HepG2 (cell line): ENCODE results near the gene TBC1D22A. TPM values are rescaled to one million over a fixed set of nuclear protein-coding genes. Genes with fewer than 3 reads are reported as not detected.

Experiments
- ATAC-seq: fragments of 200-7000 bp; cut with Tn5 transposase; 3 replicates; pipeline ENCODE4 v1.9.1; 2020; ENCODE audit warnings: mild to moderate bottlenecking, moderate library complexity
- BruUV-seq: library from RNA; stranded (reverse); fragments of 400-500 nt; replicated peaks from 2 replicates; lab custom pipeline; 2021; lab: Mats Ljungman, UMichigan
- CTCF ChIA-PET: fragments of 300-600 bp; formaldehyde crosslinking; extraction: SDS; loops from one replicate; lab custom pipeline; 2021; ENCODE audit warnings: low total read pairs, inconsistent platforms, low intra/inter-chr PET ratio; lab: Yijun Ruan, JAX
- POLR2A ChIA-PET: fragments of 350-600 bp; sonication (Branson Sonifier 250); formaldehyde crosslinking; loops from one replicate; lab custom pipeline; 2020; ENCODE audit warnings: antibody characterized with exemption, inconsistent platforms; lab: Yijun Ruan, JAX
- DNase-seq: peaks from one replicate; pipeline ENCODE4 v3.0.0-alpha.2; 2015; ENCODE audit warnings: low spot score
- FAIRE-seq: peaks from 3 replicates; lab custom pipeline; 2011; peaks lifted over from hg19 to GRCh38; lab: Jason Lieb, UNC
- H2AFZ ChIP-seq: one replicate; pipeline ENCODE4 v1.6.1; 2011; ENCODE audit warnings: low read length, inconsistent platforms
- H3K27ac ChIP-seq: fragments of 300-600 bp; 3 replicates; pipeline ENCODE4 v1.8.0; 2011; ENCODE audit warnings: mixed run types, mild to moderate bottlenecking, mixed read lengths, low read length, inconsistent platforms; ENCODE audit not compliant: insufficient read depth; ENCODE audit errors: extremely low read length
- H3K27me3 ChIP-seq, 2 experiments: fragments of 200-600 bp in 1 of 2; 2 replicates in 1 of 2; 3 replicates in 1 of 2; pipeline versions ENCODE4 v1.6.0 to v1.8.0; 2011; ENCODE audit warnings: low read length in 2 of 2, mild to moderate bottlenecking in 2 of 2, moderate library complexity in 2 of 2, inconsistent platforms in 1 of 2; ENCODE audit not compliant: insufficient read depth in 2 of 2, control insufficient read depth in 1 of 2
- H3K36me3 ChIP-seq, 2 experiments: fragments of 200-600 bp in 1 of 2; replicated peaks in 1 of 2; 2 replicates in 1 of 2; 3 replicates in 1 of 2; pipeline versions ENCODE4 v1.5.1 to v1.8.0; 2011; ENCODE audit warnings: low read length in 2 of 2, inconsistent platforms in 1 of 2; ENCODE audit not compliant: insufficient read depth in 2 of 2, control insufficient read depth in 1 of 2
- H3K4me1 ChIP-seq: 2 replicates; pipeline ENCODE4 v1.5.1; 2012; ENCODE audit warnings: low read length, inconsistent platforms; ENCODE audit not compliant: insufficient read depth
- H3K4me2 ChIP-seq: 2 replicates; pipeline ENCODE4 v1.6.0; 2011; ENCODE audit warnings: low read depth, low read length, inconsistent platforms
- H3K4me3 ChIP-seq, 3 experiments: fragments of 200-600 bp in 1 of 3; sonication (generic), shearing (Covaris generic) in 1 of 3; replicated peaks in 1 of 3; 2 replicates each; pipeline ENCODE4 v1.5.1; 2011 to 2016; ENCODE audit warnings: low read length in 3 of 3, inconsistent platforms in 2 of 3, low read depth in 2 of 3, mild to moderate bottlenecking in 2 of 3, control low read depth in 1 of 3, mixed read lengths in 1 of 3; ENCODE audit not compliant: insufficient read depth in 1 of 3
- H3K79me2 ChIP-seq: one replicate; pipeline ENCODE4 v1.6.1; 2011; ENCODE audit warnings: low read length, inconsistent platforms; ENCODE audit not compliant: insufficient read depth
- H3K9ac ChIP-seq: 2 replicates; pipeline ENCODE4 v1.6.0; 2011; ENCODE audit warnings: mild to moderate bottlenecking, low read depth, low read length, inconsistent platforms; ENCODE audit not compliant: insufficient read depth
- H3K9me3 ChIP-seq: 2 replicates; pipeline ENCODE4 v1.5.1; 2012; ENCODE audit warnings: mild to moderate bottlenecking, low read length
- H4K20me1 ChIP-seq: 2 replicates; pipeline ENCODE4 v1.6.0; 2011; ENCODE audit warnings: inconsistent platforms, mild to moderate bottlenecking, low read length, moderate library complexity; ENCODE audit not compliant: insufficient read depth
- CENPT ChIP-seq: sonication (generic); formaldehyde crosslinking; IDR thresholded peaks from 2 replicates; pipeline ENCODE4 v1.8.0; 2022; ENCODE audit warnings: low read depth, mild to moderate bottlenecking, moderate library complexity, missing genetic modification reagents
- FOSL1 ChIP-seq: sonication (generic); formaldehyde crosslinking; IDR thresholded peaks from 2 replicates; pipeline ENCODE4 v1.9.0; 2021; ENCODE audit warnings: missing genetic modification reagents, borderline replicate concordance
- PHF21A ChIP-seq: sonication (generic); formaldehyde crosslinking; IDR thresholded peaks from 2 replicates; pipeline ENCODE4 v1.5.0; 2020; ENCODE audit warnings: mild to moderate bottlenecking, missing genetic modification reagents
- SATB2 ChIP-seq: sonication (generic); formaldehyde crosslinking; IDR thresholded peaks from 2 replicates; pipeline ENCODE4 v1.5.0; 2020; ENCODE audit warnings: missing genetic modification reagents
- SKI ChIP-seq: fragments of 450-650 bp; IDR thresholded peaks from one replicate; pipeline ENCODE4 v1.6.1; 2018; ENCODE audit warnings: mild to moderate bottlenecking; ENCODE audit not compliant: partially characterized antibody
- SMYD3 ChIP-seq: sonication (generic); formaldehyde crosslinking; IDR thresholded peaks from 2 replicates; pipeline ENCODE4 v1.8.1; 2023; ENCODE audit warnings: mild to moderate bottlenecking, missing genetic modification reagents
- SNAPC2 ChIP-seq: sonication (generic); formaldehyde crosslinking; IDR thresholded peaks from 2 replicates; pipeline ENCODE4 v1.8.1; 2022; ENCODE audit warnings: mild to moderate bottlenecking, missing genetic modification reagents
- XBP1 ChIP-seq: sonication (generic); formaldehyde crosslinking; IDR thresholded peaks from 2 replicates; pipeline ENCODE4 v1.5.0; 2020; ENCODE audit warnings: missing genetic modification reagents
- ZBTB3 ChIP-seq: sonication (generic); formaldehyde crosslinking; IDR thresholded peaks from 2 replicates; pipeline ENCODE4 v1.4.0; 2020; ENCODE audit warnings: low read depth, mild to moderate bottlenecking, moderate library complexity, missing genetic modification reagents, borderline replicate concordance
- ZNF30 ChIP-seq: sonication (generic); formaldehyde crosslinking; IDR thresholded peaks from 2 replicates; pipeline ENCODE4 v1.5.0; 2020; ENCODE audit warnings: mild to moderate bottlenecking, missing genetic modification reagents
- WGBS: methylation state at CpG from one replicate; pipeline ENCODE4 v1.1.6; 2017; ENCODE audit warnings: low lambda C conversion rate; 5-methylcytosine and 5-hydroxymethylcytosine counted together
- in situ Hi-C: cut with HindIII; loops from 2 replicates; pipeline ENCODE4 v1.10.0; 2017; ENCODE audit warnings: low pct_unique_long_range_greater_than_20kb; ENCODE audit not compliant: extremely low pct_ligation_motif_present
- intact Hi-C: fragments of 100-400 bp; cut with micrococcal nuclease; formaldehyde crosslinking; loops from one replicate; pipeline ENCODE4 v1.10.0; 2022; ENCODE audit not compliant: unreplicated experiment
- polyA plus RNA-seq, 8 experiments: library from polyadenylated mRNA; depleted of rRNA in 3 of 8; stranded (reverse) in 7 of 8; unstranded in 1 of 8; fragments of >200 nt; fragmentation: Illumina TruSeq in 4 of 8; extraction: Trizol in 4 of 8; gene quantifications; 2 replicates each; pipeline versions ENCODE4 v1.2.1 to v1.2.3, GENCODE V29; 2011 to 2016; ENCODE audit warnings: low read depth in 4 of 8, missing spikeins in 1 of 8, mixed read lengths in 1 of 8; ENCODE audit not compliant: insufficient read depth in 1 of 8
- total RNA-seq, 5 experiments: library from RNA; depleted of rRNA; stranded (reverse); fragments of >200 nt; fragmentation: Illumina TruSeq; extraction: Trizol; gene quantifications; 2 replicates each; pipeline ENCODE4 v1.2.3, GENCODE V29; 2016; ENCODE audit warnings: low read depth in 1 of 5
- TF ChIP-seq, protein P1 (sequence below): sonication (generic); formaldehyde crosslinking; conservative IDR thresholded peaks from 2 replicates; pipeline ENCODE4 v1.4.0; 2020; ENCODE audit warnings: missing genetic modification reagents
- TF ChIP-seq, protein P2 (sequence below): sonication (generic); formaldehyde crosslinking; IDR thresholded peaks from 2 replicates; pipeline ENCODE4 v1.4.0; 2020; ENCODE audit warnings: missing genetic modification reagents
- TF ChIP-seq, protein P3 (sequence below): sonication (generic); formaldehyde crosslinking; IDR thresholded peaks from 2 replicates; pipeline ENCODE4 v1.4.0; 2020; ENCODE audit warnings: missing genetic modification reagents

The TBC1D22A gene
- total and polyA plus RNA-seq, 2 of the 13 experiments (the other 11 are each of a cell fraction or from before 2014, with no cell fraction given): 17.3 to 18.0 TPM

DNA sequence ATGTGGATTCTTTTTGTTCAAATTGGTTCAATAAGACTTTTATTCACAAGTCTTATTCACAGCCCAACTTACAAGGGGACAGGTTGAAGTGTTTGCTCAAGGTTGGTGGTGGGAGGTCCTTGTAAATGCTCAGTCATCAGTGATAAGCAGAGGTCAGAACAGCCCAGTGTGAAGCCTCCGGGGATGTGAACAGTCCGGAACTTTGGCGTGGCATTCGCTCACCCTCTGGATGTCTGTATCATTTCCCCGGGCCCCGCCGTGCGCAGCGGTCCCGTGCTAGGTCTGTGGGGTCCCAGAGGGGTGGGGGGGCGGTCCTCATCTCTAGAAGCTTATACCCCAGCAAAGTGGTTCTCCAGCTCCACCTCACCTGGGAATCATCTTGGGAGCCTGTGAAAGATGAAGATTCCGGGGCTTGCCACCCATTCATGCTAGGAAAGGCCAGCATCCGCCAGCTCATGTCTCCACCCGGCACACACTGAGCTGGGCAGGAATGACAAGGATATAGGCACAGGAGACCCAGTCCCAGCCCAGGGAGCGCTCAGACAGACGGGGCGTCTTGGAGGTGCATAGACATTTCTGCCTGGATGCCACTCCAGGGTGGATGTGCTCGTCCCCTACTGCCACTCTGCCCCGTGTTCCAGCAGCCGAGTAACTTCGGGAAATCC, 327.5 kb downstream of the TBC1D22A start (continued):
- TF ChIP-seq CENPT (CRISPR knock-in tag) (no peak), XBP1 (CRISPR knock-in tag) (no peak), SMYD3 (no peak), SATB2 (no peak), ZNF30 (no peak), SNAPC2 (no peak), FOSL1 (CRISPR knock-in tag) (no peak)

DNA sequence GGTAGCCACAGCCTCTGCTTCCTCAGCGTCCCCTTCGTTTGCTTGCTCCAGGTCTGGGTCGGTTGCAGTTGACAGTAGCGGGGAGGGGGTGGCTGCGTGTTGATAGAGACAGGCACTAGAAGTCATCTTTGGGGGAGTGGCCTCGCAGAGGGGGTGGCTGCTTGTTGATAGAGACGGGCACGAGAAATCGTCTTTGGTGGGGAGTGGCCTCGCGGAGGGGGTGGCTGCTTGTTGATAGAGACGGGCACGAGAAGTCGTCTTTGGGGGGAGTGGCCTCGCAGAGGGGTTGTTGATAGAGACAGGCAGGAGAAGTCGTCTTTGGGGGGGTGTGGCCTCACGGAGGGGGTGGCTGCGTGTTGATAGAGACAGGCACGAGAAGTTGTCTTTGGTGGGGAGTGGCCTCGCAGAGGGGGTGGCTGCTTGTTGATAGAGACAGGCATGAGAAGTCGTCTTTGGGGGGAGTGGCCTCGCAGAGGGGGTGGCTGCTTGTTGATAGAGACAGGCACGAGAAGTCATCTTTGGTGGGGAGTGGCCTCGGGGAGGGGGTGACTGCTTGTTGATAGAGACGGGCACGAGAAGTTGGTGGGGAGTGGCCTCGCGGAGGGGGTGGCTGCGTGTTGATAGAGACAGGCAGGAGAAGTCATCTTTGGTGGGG, 328.3 kb downstream of the TBC1D22A start:
- no peak for ATAC-seq
- CTCF ChIA-PET: no interaction called here
- Histone ChIP-seq H3K9me3 (peaks cover 21% of the 10 kb centered on the region), H3K27ac (no peak overlapping the region), H3K4me2 (no peak overlapping the region), H3K36me3 (peaks cover 0 to 1% of the 10 kb centered on the region in 2 experiments; a peak in 1 of 5 replicates), H3K4me3 (no peak overlapping the region), H3K4me1 (peaks cover 18% of the 10 kb centered on the region), H3K27me3 (no peaks in the 10 kb centered on the region), H3K9ac (no peak overlapping the region), H2AFZ (no peak overlapping the region), H3K79me2 (no peaks in the 10 kb centered on the region), H4K20me1 (no peaks in the 10 kb centered on the region)
- in situ Hi-C loops: no loop called here
- 96% methylated on average over 29 of the region's 29 CpGs for WGBS
- DNase-seq: no peak
- no peak for FAIRE-seq
- intact Hi-C loops: no loop called here
- no TSS peak for BruUV-seq
- POLR2A ChIA-PET: no interaction called here
- TF ChIP-seq, protein P1, sequence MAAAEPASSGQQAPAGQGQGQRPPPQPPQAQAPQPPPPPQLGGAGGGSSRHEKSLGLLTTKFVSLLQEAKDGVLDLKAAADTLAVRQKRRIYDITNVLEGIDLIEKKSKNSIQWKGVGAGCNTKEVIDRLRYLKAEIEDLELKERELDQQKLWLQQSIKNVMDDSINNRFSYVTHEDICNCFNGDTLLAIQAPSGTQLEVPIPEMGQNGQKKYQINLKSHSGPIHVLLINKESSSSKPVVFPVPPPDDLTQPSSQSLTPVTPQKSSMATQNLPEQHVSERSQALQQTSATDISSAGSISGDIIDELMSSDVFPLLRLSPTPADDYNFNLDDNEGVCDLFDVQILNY: no peak
- TF ChIP-seq, protein P2, sequence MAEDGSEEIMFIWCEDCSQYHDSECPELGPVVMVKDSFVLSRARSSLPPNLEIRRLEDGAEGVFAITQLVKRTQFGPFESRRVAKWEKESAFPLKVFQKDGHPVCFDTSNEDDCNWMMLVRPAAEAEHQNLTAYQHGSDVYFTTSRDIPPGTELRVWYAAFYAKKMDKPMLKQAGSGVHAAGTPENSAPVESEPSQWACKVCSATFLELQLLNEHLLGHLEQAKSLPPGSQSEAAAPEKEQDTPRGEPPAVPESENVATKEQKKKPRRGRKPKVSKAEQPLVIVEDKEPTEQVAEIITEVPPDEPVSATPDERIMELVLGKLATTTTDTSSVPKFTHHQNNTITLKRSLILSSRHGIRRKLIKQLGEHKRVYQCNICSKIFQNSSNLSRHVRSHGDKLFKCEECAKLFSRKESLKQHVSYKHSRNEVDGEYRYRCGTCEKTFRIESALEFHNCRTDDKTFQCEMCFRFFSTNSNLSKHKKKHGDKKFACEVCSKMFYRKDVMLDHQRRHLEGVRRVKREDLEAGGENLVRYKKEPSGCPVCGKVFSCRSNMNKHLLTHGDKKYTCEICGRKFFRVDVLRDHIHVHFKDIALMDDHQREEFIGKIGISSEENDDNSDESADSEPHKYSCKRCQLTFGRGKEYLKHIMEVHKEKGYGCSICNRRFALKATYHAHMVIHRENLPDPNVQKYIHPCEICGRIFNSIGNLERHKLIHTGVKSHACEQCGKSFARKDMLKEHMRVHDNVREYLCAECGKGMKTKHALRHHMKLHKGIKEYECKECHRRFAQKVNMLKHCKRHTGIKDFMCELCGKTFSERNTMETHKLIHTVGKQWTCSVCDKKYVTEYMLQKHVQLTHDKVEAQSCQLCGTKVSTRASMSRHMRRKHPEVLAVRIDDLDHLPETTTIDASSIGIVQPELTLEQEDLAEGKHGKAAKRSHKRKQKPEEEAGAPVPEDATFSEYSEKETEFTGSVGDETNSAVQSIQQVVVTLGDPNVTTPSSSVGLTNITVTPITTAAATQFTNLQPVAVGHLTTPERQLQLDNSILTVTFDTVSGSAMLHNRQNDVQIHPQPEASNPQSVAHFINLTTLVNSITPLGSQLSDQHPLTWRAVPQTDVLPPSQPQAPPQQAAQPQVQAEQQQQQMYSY (CRISPR knock-in tag): no peak
- TF ChIP-seq, protein P3, sequence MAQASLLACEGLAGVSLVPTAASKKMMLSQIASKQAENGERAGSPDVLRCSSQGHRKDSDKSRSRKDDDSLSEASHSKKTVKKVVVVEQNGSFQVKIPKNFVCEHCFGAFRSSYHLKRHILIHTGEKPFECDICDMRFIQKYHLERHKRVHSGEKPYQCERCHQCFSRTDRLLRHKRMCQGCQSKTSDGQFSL (CRISPR knock-in tag): no peak
- TF ChIP-seq SKI (no peak), PHF21A (CRISPR knock-in tag) (no peak), ZBTB3 (CRISPR knock-in tag) (no peak)
